Spleen (tissue), 11 donors: ENCODE data around the gene SEC22A. TPM values are rescaled to one million over a fixed set of nuclear protein-coding genes. Genes with fewer than 3 reads are reported as not detected.

ENCODE experiments used
- DNase-seq: peaks from one replicate; pipeline ENCODE4 v3.0.0-alpha.2; 2020
- H3K27ac ChIP-seq, 8 donors: fragments of 200-600 bp; sonication (generic) in 7 of 8; 1 replicate in 4 of 8; 2 replicates in 4 of 8; pipeline versions ENCODE4 v1.5.0 to v1.8.0; 2016 to 2021; ENCODE audit warnings: inconsistent platforms in 4 of 8, mild to moderate bottlenecking in 4 of 8, moderate library complexity in 1 of 8
- H3K27me3 ChIP-seq, 7 donors: fragments of 200-600 bp; sonication (generic) in 6 of 7; replicated peaks in 1 of 7; 1 replicate in 4 of 7; 2 replicates in 3 of 7; pipeline versions ENCODE4 v1.5.0 to v1.8.0; 2016 to 2021; ENCODE audit warnings: inconsistent platforms in 3 of 7, mild to moderate bottlenecking in 1 of 7
- H3K36me3 ChIP-seq, 6 donors: fragments of 200-600 bp; sonication (generic) in 5 of 6; 1 replicate in 4 of 6; 2 replicates in 2 of 6; pipeline versions ENCODE4 v1.5.0 to v1.8.0; 2016 to 2021; ENCODE audit warnings: inconsistent platforms in 2 of 6
- H3K4me1 ChIP-seq, 6 donors: fragments of 200-600 bp; sonication (generic) in 5 of 6; 1 replicate in 3 of 6; 2 replicates in 3 of 6; pipeline versions ENCODE4 v1.5.0 to v1.8.0; 2016 to 2021; ENCODE audit warnings: inconsistent platforms in 3 of 6
- H3K4me3 ChIP-seq, 8 donors: fragments of 200-600 bp; sonication (generic) in 7 of 8; 1 replicate in 4 of 8; 2 replicates in 4 of 8; pipeline versions ENCODE4 v1.5.0 to v1.8.0; 2016 to 2021; ENCODE audit warnings: inconsistent platforms in 4 of 8, mild to moderate bottlenecking in 4 of 8, moderate library complexity in 2 of 8
- H3K9me3 ChIP-seq, 8 donors: fragments of 200-600 bp; sonication (generic) in 7 of 8; 1 replicate in 4 of 8; 2 replicates in 4 of 8; pipeline versions ENCODE4 v1.5.0 to v1.8.0; 2016 to 2021; ENCODE audit warnings: inconsistent platforms in 4 of 8
- CTCF ChIP-seq, 11 experiments: fragments of 200-600 bp in 7 of 11; fragments of 450-650 bp in 4 of 11; sonication (generic) in 4 of 11; IDR thresholded peaks in 8 of 11; conservative IDR thresholded peaks in 3 of 11; 1 replicate in 7 of 11; 2 replicates in 4 of 11; pipeline versions ENCODE4 v1.4.0 to v1.8.0; 2016 to 2021; ENCODE audit warnings: antibody characterized with exemption in 11 of 11, inconsistent platforms in 4 of 11, mild to moderate bottlenecking in 1 of 11
- POLR2A ChIP-seq, 3 donors: fragments of 450-650 bp; IDR thresholded peaks; one replicate each; pipeline ENCODE4 v1.5.1; 2017; ENCODE audit warnings: antibody characterized with exemption in 3 of 3, mild to moderate bottlenecking in 1 of 3
- POLR2AphosphoS5 ChIP-seq, 3 donors: sonication (generic); formaldehyde crosslinking; IDR thresholded peaks; one replicate each; pipeline ENCODE4 v1.5.1; 2017; ENCODE audit warnings: antibody characterized with exemption in 3 of 3
- WGBS, 5 donors: extraction: QIAGEN DNeasy Blood & Tissue Kit in 3 of 5; methylation state at CpG; one replicate each; pipeline versions ENCODE4 v1.1.5 to v1.1.7; 2013 to 2018; 5-methylcytosine and 5-hydroxymethylcytosine counted together
- intact Hi-C: fragments of 100-400 bp; cut with DNase I; formaldehyde crosslinking; loops from one replicate; pipeline ENCODE4 v1.15.0; 2023; ENCODE audit warnings: low total_unique reads
- polyA plus RNA-seq, 3 donors: library from polyadenylated mRNA; stranded (reverse); fragments of 200-250 nt; gene quantifications; one replicate each; pipeline ENCODE4 v1.2.1, GENCODE V29; 2013
- total RNA-seq, 7 donors: library from RNA; depleted of rRNA in 3 of 7; stranded (reverse); fragments of >200 nt in 3 of 7; fragmentation: NEBNext Ultra II Directional in 4 of 7; extraction: Animal tissue kit (Norgen Biotek cat#: 25700) in 4 of 7; gene quantifications; one replicate each; pipeline versions ENCODE4 v1.1.0 to v1.2.1, GENCODE V29; 2016 to 2021
- donor health status: healthy with polysubstance abuse.
- donor health status: DM: no; HTN: no; CAD: no; lungs with moderate emphysema.
- donor health status: DM: no; HTN: no; CAD: no.
- donor health status: Bipolar disorder and iron deficiency.
- donor health status: healthy.
- donor health status: DM: no; HTN: no; CAD: no.
- donor health status: DM: yes; HTN: yes; CAD: no.

SEC22A gene
- total and polyA plus RNA-seq, 10 donors: 6.8 to 40.6 (median 14.2) TPM

- no peak overlapping the region for H3K4me3 ChIP-seq
- DNase-seq: no peak
- H3K36me3 ChIP-seq: no peaks in the 10 kb centered on the region
- intact Hi-C loops: no loop called here
- H3K27ac ChIP-seq: no peak overlapping the region
- H3K27me3 ChIP-seq: no peaks in the 10 kb centered on the region
- H3K9me3 ChIP-seq: peaks cover 0 to 17% (median 12%) of the 10 kb centered on the region in 8 donors
- TF ChIP-seq CTCF (IDR thresholded peaks at IDR 0.05 in 8 of 11, conservative IDR thresholded peaks at IDR 0.05 in 3 of 11) (no peak), POLR2AphosphoS5 (IDR thresholded peaks at IDR 0.05) (no peak)
- no peaks in the 10 kb centered on the region for H3K4me1 ChIP-seq
- WGBS, 5 donors: 86 to 97% (median 95%) methylated on average over 5 of the region's 5 CpGs
Observed at GRCh38 chr3:123180791-123181190, 21.0 kb upstream of the SEC22A start.

GRCh38 chr3:123186695-123187094, 15.0 kb upstream of the SEC22A start:
- H3K27me3 ChIP-seq: no peaks in the 10 kb centered on the region
- H3K4me1 ChIP-seq: no peaks in the 10 kb centered on the region
- no peak for TF ChIP-seq CTCF (IDR thresholded peaks at IDR 0.05 in 8 of 11, conservative IDR thresholded peaks at IDR 0.05 in 3 of 11)
- no peak for TF ChIP-seq POLR2AphosphoS5 (IDR thresholded peaks at IDR 0.05)
- no peak for TF ChIP-seq POLR2A (IDR thresholded peaks at IDR 0.05)
- WGBS, 5 donors: 70 to 82% (median 75%) methylated on average over 2 of the region's 2 CpGs
- intact Hi-C loops: no loop called here
- no peak overlapping the region for H3K27ac ChIP-seq
- H3K9me3 ChIP-seq: peaks cover 0 to 14% (median 11%) of the 10 kb centered on the region in 8 donors
- H3K4me3 ChIP-seq: no peak overlapping the region
- H3K36me3 ChIP-seq: no peaks in the 10 kb centered on the region
- DNase-seq: no peak

- H3K27ac ChIP-seq: no peak overlapping the region
- peaks cover 0 to under 1% (median 0%) of the 10 kb centered on the region in 8 donors for H3K9me3 ChIP-seq
- H3K4me1 ChIP-seq: no peaks in the 10 kb centered on the region
- H3K4me3 ChIP-seq: no peak overlapping the region
- H3K27me3 ChIP-seq: no peaks in the 10 kb centered on the region
- DNase-seq: no peak
- H3K36me3 ChIP-seq: no peaks in the 10 kb centered on the region
- 80 to 94% (median 88%) methylated on average over 6 of the region's 6 CpGs for WGBS, 5 donors
- intact Hi-C loops: no loop called here
- no peak for TF ChIP-seq CTCF (IDR thresholded peaks at IDR 0.05 in 8 of 11, conservative IDR thresholded peaks at IDR 0.05 in 3 of 11)
Observed at GRCh38 chr3:123188058-123188457, 13.7 kb upstream of the SEC22A start.

- WGBS, 5 donors: 88 to 95% (median 90%) methylated on average over 5 of the region's 5 CpGs
- intact Hi-C loops: no loop called here
- no peaks in the 10 kb centered on the region for H3K27me3 ChIP-seq
- no peak overlapping the region for H3K27ac ChIP-seq
- DNase-seq: no peak
- no peaks in the 10 kb centered on the region for H3K4me1 ChIP-seq
- H3K9me3 ChIP-seq: peaks cover 0 to 11% (median 0%) of the 10 kb centered on the region in 8 donors
- TF ChIP-seq CTCF (IDR thresholded peaks at IDR 0.05 in 8 of 11, conservative IDR thresholded peaks at IDR 0.05 in 3 of 11) (no peak), POLR2A (IDR thresholded peaks at IDR 0.05) (no peak), POLR2AphosphoS5 (IDR thresholded peaks at IDR 0.05) (no peak)
- H3K36me3 ChIP-seq: no peaks in the 10 kb centered on the region
- H3K4me3 ChIP-seq: no peak overlapping the region
Observed at GRCh38 chr3:123193448-123194101, 8.2 kb upstream of the SEC22A start.
